Measurements from ENCODE around the gene ZGPAT. TPM values are rescaled to one million over a fixed set of nuclear protein-coding genes. Genes with fewer than 3 reads are reported as not detected.

Gene ZGPAT
- total and polyA plus RNA-seq, 9 of the 15 experiments (the other 6 are each of a cell fraction or from before 2014, with no cell fraction given), result 0.14 to 26.6 (median 7.4) TPM

- TF ChIP-seq, protein P1, sequence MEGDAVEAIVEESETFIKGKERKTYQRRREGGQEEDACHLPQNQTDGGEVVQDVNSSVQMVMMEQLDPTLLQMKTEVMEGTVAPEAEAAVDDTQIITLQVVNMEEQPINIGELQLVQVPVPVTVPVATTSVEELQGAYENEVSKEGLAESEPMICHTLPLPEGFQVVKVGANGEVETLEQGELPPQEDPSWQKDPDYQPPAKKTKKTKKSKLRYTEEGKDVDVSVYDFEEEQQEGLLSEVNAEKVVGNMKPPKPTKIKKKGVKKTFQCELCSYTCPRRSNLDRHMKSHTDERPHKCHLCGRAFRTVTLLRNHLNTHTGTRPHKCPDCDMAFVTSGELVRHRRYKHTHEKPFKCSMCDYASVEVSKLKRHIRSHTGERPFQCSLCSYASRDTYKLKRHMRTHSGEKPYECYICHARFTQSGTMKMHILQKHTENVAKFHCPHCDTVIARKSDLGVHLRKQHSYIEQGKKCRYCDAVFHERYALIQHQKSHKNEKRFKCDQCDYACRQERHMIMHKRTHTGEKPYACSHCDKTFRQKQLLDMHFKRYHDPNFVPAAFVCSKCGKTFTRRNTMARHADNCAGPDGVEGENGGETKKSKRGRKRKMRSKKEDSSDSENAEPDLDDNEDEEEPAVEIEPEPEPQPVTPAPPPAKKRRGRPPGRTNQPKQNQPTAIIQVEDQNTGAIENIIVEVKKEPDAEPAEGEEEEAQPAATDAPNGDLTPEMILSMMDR (IDR thresholded peaks at IDR 0.05 in 2 of 3, conservative IDR thresholded peaks at IDR 0.05 in 1 of 3; ENCODE audit: insufficient read depth in 2 of 3, low read depth in 1 of 3, low read length in 3 of 3), result peak; percentile 82 to 88 (median 84)
- TF ChIP-seq VEZF1 (CRISPR knock-in tag; IDR thresholded peaks at IDR 0.05) (peak; percentile 65), EGR1 (conservative IDR thresholded peaks at IDR 0.05) (peak; percentile 33; the same call in 1 of the 2 replicates), STAG1 (CRISPR knock-in tag; IDR thresholded peaks at IDR 0.05; ENCODE audit: borderline replicate concordance) (peak; percentile 74; the same call in 1 of the 2 replicates), JUND (IDR thresholded peaks at IDR 0.05; ENCODE audit: borderline replicate concordance, low read depth, low read length) (peak; percentile 25; the same call in 1 of the 2 replicates), JUND (tag; IDR thresholded peaks at IDR 0.05; ENCODE audit: borderline replicate concordance, low read depth, low read length) (no peak; the same call in 2 of the 3 replicates), CBX2 (IDR thresholded peaks at IDR 0.05; ENCODE audit: insufficient read depth, low read length, poor library complexity, severe bottlenecking) (no peak), NR2C2 (CRISPR knock-in tag; IDR thresholded peaks at IDR 0.05) (peak; percentile 80), NR2C2 (tag; IDR thresholded peaks at IDR 0.05) (no peak), LARP7 (IDR thresholded peaks at IDR 0.05) (no peak), RERE (CRISPR knock-in tag; IDR thresholded peaks at IDR 0.05; ENCODE audit: borderline replicate concordance) (no peak), E2F6 (IDR thresholded peaks at IDR 0.05; ENCODE audit: borderline replicate concordance in 1 of 2, extremely low read depth in 1 of 2, insufficient read depth in 1 of 2, insufficient read length in 1 of 2, low read depth in 1 of 2, low read length in 1 of 2, poor library complexity in 1 of 2, severe bottlenecking in 1 of 2) (peak in 1 of 2 experiments; percentile 59), ZC3H11A (IDR thresholded peaks at IDR 0.05; ENCODE audit: low read depth, low read length) (0 out of 2 replicates have a peak, but pooled peaks have one; percentile 22), FOXA1 (IDR thresholded peaks at IDR 0.05; ENCODE audit: borderline replicate concordance) (no peak), NFIC (IDR thresholded peaks at IDR 0.05) (peak; percentile 31; the same call in 1 of the 2 replicates)
Measured at GRCh38 chr20:63706852-63707557, 834 bp upstream of the ZGPAT start (continued).
